Measurements from ENCODE around the gene CIT. TPM values are rescaled to one million over a fixed set of nuclear protein-coding genes. Genes with fewer than 3 reads are reported as not detected.

The CIT gene
- total and polyA plus RNA-seq, 10 of the 15 experiments (the other 5 are each of a cell fraction or from before 2014, with no cell fraction given) = 1.0 to 38.2 (median 14.9) TPM

- in situ Hi-C loops (cut with MboI) = no loop called here
- RAD21 ChIA-PET (ENCODE audit: unreplicated experiment) = no interaction called here
- CTCF ChIA-PET = no interaction called here
- no peaks in the 10 kb centered on the region for H4K20me1 ChIP-seq (ENCODE audit: control insufficient read depth, insufficient read depth)
- POLR2A ChIA-PET = no interaction called here
- peaks cover under 1% of the 10 kb centered on the region for H3K4me1 ChIP-seq (ENCODE audit: control insufficient read depth, insufficient read depth, low read length)
- TF ChIP-seq CTCF (IDR thresholded peaks at IDR 0.05 in 2 of 3, conservative IDR thresholded peaks at IDR 0.05 in 1 of 3; ENCODE audit: control insufficient read depth in 2 of 3, extremely low read depth in 1 of 3, insufficient read depth in 1 of 3, low read depth in 3 of 3, low read length in 3 of 3) (no peak), SREBF1 (IDR thresholded peaks at IDR 0.05; ENCODE audit: low read length) (no peak), SKIL (IDR thresholded peaks at IDR 0.05; ENCODE audit: low read depth, poor library complexity, severe bottlenecking) (no peak), CBX3 (IDR thresholded peaks at IDR 0.05; ENCODE audit: borderline replicate concordance, low read depth) (no peak), BCLAF1 (IDR thresholded peaks at IDR 0.05) (no peak)
- H3K9ac ChIP-seq (ENCODE audit: control insufficient read depth, insufficient read depth, low read length) = no peak overlapping the region
- 76% methylated on average over 4 of the region's 4 CpGs for WGBS (ENCODE audit: insufficient coverage, insufficient replicate concordance, low lambda C conversion rate, missing lambda C conversion rate)
- no peaks in the 10 kb centered on the region; the same call in 1 of the 2 replicates for H3K79me2 ChIP-seq (ENCODE audit: control insufficient read depth, insufficient read depth, low read length)
- H3K4me3 ChIP-seq = no peak overlapping the region
- H3K4me2 ChIP-seq (ENCODE audit: control insufficient read depth, insufficient read depth) = no peak overlapping the region
- FAIRE-seq (no peak), ATAC-seq (no peak), DNase-seq (ENCODE audit: low read depth, low spot score) (no peak)
- H2AFZ ChIP-seq (ENCODE audit: control insufficient read depth, low read depth, low read length) = no peak overlapping the region
- SMC1A ChIA-PET (ENCODE audit: uncharacterized antibody, unreplicated experiment) = no interaction called here
- BruUV-seq (replicated peaks) = no TSS peak
- H3K9me3 ChIP-seq (replicated peaks; ENCODE audit: control insufficient read depth, insufficient read depth, low read length) = no peaks in the 10 kb centered on the region
- H3K36me3 ChIP-seq (ENCODE audit: control insufficient read depth in 2 of 2, insufficient read depth in 2 of 2, low read length in 1 of 2) = peaks cover 9 to 14% of the 10 kb centered on the region in 2 experiments; a peak in 3 of 4 replicates
- intact Hi-C loops (cut with micrococcal nuclease; ENCODE audit: unreplicated experiment) = no loop called here
- H3K27me3 ChIP-seq (replicated peaks in 1 of 2; ENCODE audit: control insufficient read depth in 2 of 2, insufficient read depth in 2 of 2, low read length in 1 of 2) = no peaks in the 10 kb centered on the region
- no peak overlapping the region for H3K27ac ChIP-seq (ENCODE audit: control insufficient read depth, insufficient read depth)
These were observed 90.6 kb downstream of the CIT start for GRCh38 chr12:119786539-119786938.
